Body of pancreas (tissue), 4 donors: ENCODE data around the gene SKAP1.

Experiments
- CTCF ChIP-seq, 7 experiments: fragments of 450-650 bp in 4 of 7; fragments of 200-600 bp in 3 of 7; sonication (generic) in 3 of 7; IDR thresholded peaks; one replicate each; pipeline ENCODE4 v1.5.1; 2016 to 2019; ENCODE audit warnings: antibody characterized with exemption in 7 of 7
- POLR2A ChIP-seq, 3 donors: fragments of 450-650 bp; IDR thresholded peaks; one replicate each; pipeline ENCODE4 v1.6.1; 2016; ENCODE audit warnings: antibody characterized with exemption in 3 of 3, mild to moderate bottlenecking in 2 of 3

- TF ChIP-seq CTCF (IDR thresholded peaks at IDR 0.05): no peak
- TF ChIP-seq POLR2A (IDR thresholded peaks at IDR 0.05): no peak
These were observed 319.3 kb downstream of the SKAP1 start for GRCh38 chr17:48110761-48111160.
